Measurements from ENCODE around the gene BACE1. TPM values are rescaled to one million over a fixed set of nuclear protein-coding genes. Genes with fewer than 3 reads are reported as not detected.
"Not testable (repeated sequence)": the region's sequence is repeated elsewhere in the genome, so short reads cannot be mapped to it uniquely, and the experiment has no call there.

The BACE1 gene
- total and polyA plus RNA-seq, 4 donors = 7.3 to 21.8 (median 14.1) TPM

GRCh38 chr11:117278347-117278746 is 37.7 kb downstream of the BACE1 start:
- H3K27ac ChIP-seq (ENCODE audit: low read depth in 1 of 2, low read length in 2 of 2) = no peak overlapping the region
- H3K27me3 ChIP-seq (ENCODE audit: control insufficient read depth in 4 of 4, insufficient read depth in 4 of 4, low read length in 3 of 4) = no peaks in the 10 kb centered on the region
- H3K9me3 ChIP-seq (ENCODE audit: control insufficient read depth in 4 of 4, low read length in 3 of 4) = no peaks in the 10 kb centered on the region
- WGBS = 89% methylated on average over 2 of the region's 2 CpGs
- H3K4me3 ChIP-seq (ENCODE audit: low read depth in 1 of 3, low read length in 3 of 3) = no peak overlapping the region
- TF ChIP-seq GABPA (IDR thresholded peaks at IDR 0.05 in 1 of 2, conservative IDR thresholded peaks at IDR 0.05 in 1 of 2) (no peak), RAD21 (IDR thresholded peaks at IDR 0.05) (no peak), ZBTB33 (IDR thresholded peaks at IDR 0.05) (no peak), REST (IDR thresholded peaks at IDR 0.05) (no peak), HNF4G (IDR thresholded peaks at IDR 0.05) (no peak)
- H3K36me3 ChIP-seq (ENCODE audit: control insufficient read depth in 4 of 4, insufficient read depth in 3 of 4, low read depth in 1 of 4, low read length in 3 of 4) = peaks cover 7 to 21% (median 10%) of the 10 kb centered on the region in 4 donors
- no peak for DNase-seq (ENCODE audit: low spot score)
- no peaks in the 10 kb centered on the region for H3K4me1 ChIP-seq (ENCODE audit: control insufficient read depth in 4 of 4, insufficient read depth in 4 of 4, low read length in 3 of 4)
- H3K9ac ChIP-seq (ENCODE audit: low read depth in 1 of 2, low read length in 2 of 2) = no peak overlapping the region

GRCh38 chr11:117273550-117274289 is 42.3 kb downstream of the BACE1 start:
- H3K9ac ChIP-seq (ENCODE audit: low read depth in 1 of 2, low read length in 2 of 2) = no peak overlapping the region

GRCh38 chr11:117272175-117272574 is 43.9 kb downstream of the BACE1 start:
- not testable (repeated sequence) for H3K27ac ChIP-seq (ENCODE audit: low read depth in 1 of 2, low read length in 2 of 2); H3K9me3 ChIP-seq (ENCODE audit: control insufficient read depth in 4 of 4, low read length in 3 of 4); H3K9ac ChIP-seq (ENCODE audit: low read depth in 1 of 2, low read length in 2 of 2); DNase-seq (ENCODE audit: low spot score); H3K4me3 ChIP-seq (ENCODE audit: low read depth in 1 of 3, low read length in 3 of 3); H3K27me3 ChIP-seq (ENCODE audit: control insufficient read depth in 4 of 4, insufficient read depth in 4 of 4, low read length in 3 of 4); H3K4me1 ChIP-seq (ENCODE audit: control insufficient read depth in 4 of 4, insufficient read depth in 4 of 4, low read length in 3 of 4); H3K36me3 ChIP-seq (ENCODE audit: control insufficient read depth in 4 of 4, insufficient read depth in 3 of 4, low read depth in 1 of 4, low read length in 3 of 4)
- WGBS = 96% methylated on average over 5 of the region's 5 CpGs

More at GRCh38 chr11:117273550-117274289, 42.3 kb downstream of the BACE1 start:
- 95% methylated on average over 9 of the region's 9 CpGs for WGBS
- Histone ChIP-seq H3K4me3 (ENCODE audit: low read depth in 1 of 3, low read length in 3 of 3) (no peak overlapping the region), H3K4me1 (ENCODE audit: control insufficient read depth in 4 of 4, insufficient read depth in 4 of 4, low read length in 3 of 4) (no peaks in the 10 kb centered on the region), H3K36me3 (ENCODE audit: control insufficient read depth in 4 of 4, insufficient read depth in 3 of 4, low read depth in 1 of 4, low read length in 3 of 4) (peaks cover 0 to 2% (median 2%) of the 10 kb centered on the region in 4 donors), H3K9me3 (ENCODE audit: control insufficient read depth in 4 of 4, low read length in 3 of 4) (no peaks in the 10 kb centered on the region), H3K27ac (ENCODE audit: low read depth in 1 of 2, low read length in 2 of 2) (no peak overlapping the region), H3K27me3 (ENCODE audit: control insufficient read depth in 4 of 4, insufficient read depth in 4 of 4, low read length in 3 of 4) (no peaks in the 10 kb centered on the region)
- no peak for DNase-seq (ENCODE audit: low spot score)
- no peak for TF ChIP-seq MAX (IDR thresholded peaks at IDR 0.05)
